Fibroblast of villous mesenchyme (primary cell): ENCODE data around the gene GPR151. TPM values are rescaled to one million over a fixed set of nuclear protein-coding genes. Genes with fewer than 3 reads are reported as not detected.

Experiments
- DNase-seq: peaks from one replicate; pipeline ENCODE4 v3.0.0-alpha.2; 2010; ENCODE audit warnings: low read depth
- H3K4me3 ChIP-seq: 2 replicates; pipeline ENCODE4 v1.5.1; 2011; ENCODE audit warnings: low read depth, mild to moderate bottlenecking, low read length
- CTCF ChIP-seq: IDR thresholded peaks from 2 replicates; pipeline ENCODE4 v1.5.1; 2012; ENCODE audit warnings: low read depth, mild to moderate bottlenecking, low read length; ENCODE audit not compliant: insufficient read depth
- small RNA-seq: library from RNA; depleted of rRNA; stranded (forward); fragments of <200 nt; gene quantifications from one replicate; pipeline ENCODE3, GENCODE V24; 2012
- total RNA-seq: library from RNA; depleted of rRNA; stranded (reverse); fragments of >200 nt; gene quantifications from 2 replicates; pipeline ENCODE4 v1.2.3, GENCODE V29; 2012

The GPR151 gene
- total RNA-seq, 1 donor, result not detected

- DNase-seq, result no peak
Observed at GRCh38 chr5:146463446-146463845, 52.5 kb downstream of the GPR151 start.

More at GRCh38 chr5:146463446-146463845, 52.5 kb downstream of the GPR151 start:
- no peak overlapping the region for H3K4me3 ChIP-seq
- no peak for TF ChIP-seq CTCF

Small RNA genes within 50 kb of the gene (small RNA-seq; reads per million reads assigned to genes)
- gene RF02271, result not detected

Other genes with a start within 250 kb of the GPR151 start
- not detected in 2 replicates for gene POU4F3, start 177.4 kb downstream of the GPR151 start, total RNA-seq
- gene TCERG1, start 68.9 kb downstream of the GPR151 start, total RNA-seq, result 56.7 and 71.7 TPM in 2 replicates